K562 (cell line): ENCODE measurements around the gene ZNF594. TPM values are rescaled to one million over a fixed set of nuclear protein-coding genes. Genes with fewer than 3 reads are reported as not detected.

Source experiments
- ATAC-seq: fragments of 200-7000 bp; cut with Tn5 transposase; 3 replicates; pipeline ENCODE4 v1.9.1; 2020; ENCODE audit warnings: moderate library complexity
- BruUV-seq: library from RNA; stranded (reverse); fragments of 400-500 nt; replicated peaks from 2 replicates; lab custom pipeline; 2021; lab: Mats Ljungman, UMichigan
- CTCF ChIA-PET: fragments of 300-600 bp; formaldehyde crosslinking; extraction: SDS; loops from one replicate; lab custom pipeline; 2021; ENCODE audit warnings: low intra/inter-chr PET ratio; lab: Yijun Ruan, JAX
- POLR2A ChIA-PET: fragments of 300-600, 350-650 bp; sonication (Branson Sonifier 250); formaldehyde crosslinking; extraction: SDS; loops from one replicate; lab custom pipeline; 2021; ENCODE audit warnings: antibody characterized with exemption, inconsistent platforms; lab: Yijun Ruan, JAX
- DNase-seq, 4 experiments: peaks; one replicate each; pipeline versions ENCODE4 v3.0.0 to v3.0.0-alpha.2; 2011 to 2018; ENCODE audit warnings: low spot score in 3 of 4, mixed read lengths in 3 of 4; ENCODE audit errors: extremely low read depth in 1 of 4
- FAIRE-seq: peaks from 2 replicates; lab custom pipeline; 2011; peaks lifted over from hg19 to GRCh38; lab: Jason Lieb, UNC
- H2AFZ ChIP-seq: 2 replicates; pipeline ENCODE4 v1.6.0; 2011; ENCODE audit warnings: low read depth, low read length, control low read depth, inconsistent platforms
- H3K27ac ChIP-seq: fragments of 200-600 bp; 3 replicates; pipeline ENCODE4 v1.8.0; 2011; ENCODE audit warnings: low read depth, mild to moderate bottlenecking, control low read depth, inconsistent platforms, low read length, moderate library complexity, mixed read lengths; ENCODE audit errors: extremely low read depth
- H3K27me3 ChIP-seq, 2 experiments: fragments of 300-600 bp in 1 of 2; 2 replicates in 1 of 2; 3 replicates in 1 of 2; pipeline versions ENCODE4 v1.6.0 to v1.8.0; 2011; ENCODE audit warnings: inconsistent platforms in 2 of 2, low read length in 2 of 2, mild to moderate bottlenecking in 1 of 2, mixed read lengths in 1 of 2, moderate library complexity in 1 of 2; ENCODE audit not compliant: control insufficient read depth in 2 of 2, insufficient read depth in 2 of 2
- H3K36me3 ChIP-seq: fragments of 300-600 bp; 3 replicates; pipeline ENCODE4 v1.8.0; 2011; ENCODE audit warnings: mild to moderate bottlenecking, low read length, inconsistent platforms; ENCODE audit not compliant: control insufficient read depth, insufficient read depth
- H3K4me1 ChIP-seq, 2 experiments: fragments of 200-600 bp in 1 of 2; replicated peaks in 1 of 2; 2 replicates in 1 of 2; 3 replicates in 1 of 2; pipeline versions ENCODE4 v1.5.1 to v1.8.0; 2011; ENCODE audit warnings: inconsistent platforms in 2 of 2, low read length in 2 of 2, mild to moderate bottlenecking in 1 of 2, mixed read lengths in 1 of 2, moderate library complexity in 1 of 2; ENCODE audit not compliant: control insufficient read depth in 2 of 2, insufficient read depth in 2 of 2
- H3K4me2 ChIP-seq: 2 replicates; pipeline ENCODE4 v1.6.1; 2011; ENCODE audit warnings: low read length, control low read depth, inconsistent platforms, mixed read lengths; ENCODE audit not compliant: insufficient read depth
- H3K4me3 ChIP-seq: fragments of 200-600 bp; sonication (generic), shearing (Covaris generic); 2 replicates; pipeline ENCODE4 v1.5.1; 2016; ENCODE audit warnings: control low read depth, inconsistent platforms
- H3K79me2 ChIP-seq: fragments of 200-600 bp; 3 replicates; pipeline ENCODE4 v1.8.0; 2011; ENCODE audit warnings: low read length, inconsistent platforms; ENCODE audit not compliant: control insufficient read depth, insufficient read depth
- H3K9ac ChIP-seq, 2 experiments: 2 replicates each; pipeline versions ENCODE4 v1.6.0 to v1.6.1; 2011; ENCODE audit warnings: low read depth in 2 of 2, low read length in 2 of 2, control low read depth in 1 of 2, inconsistent platforms in 1 of 2, mild to moderate bottlenecking in 1 of 2, mixed read lengths in 1 of 2; ENCODE audit not compliant: insufficient read depth in 1 of 2
- H3K9me1 ChIP-seq: one replicate; pipeline ENCODE4 v1.6.0; 2011; ENCODE audit warnings: inconsistent platforms, mild to moderate bottlenecking, low read length, moderate library complexity; ENCODE audit not compliant: control insufficient read depth, insufficient read depth
- H3K9me3 ChIP-seq: replicated peaks from 2 replicates; pipeline ENCODE4 v1.5.1; 2011; ENCODE audit warnings: low read depth, low read length, inconsistent platforms; ENCODE audit not compliant: control insufficient read depth, insufficient read depth
- H4K20me1 ChIP-seq: replicated peaks from 2 replicates; pipeline ENCODE4 v1.6.1; 2011; ENCODE audit warnings: low read length, inconsistent platforms, mixed read lengths; ENCODE audit not compliant: control insufficient read depth, insufficient read depth
- DIDO1 ChIP-seq: fragments of 450-650 bp; IDR thresholded peaks from 2 replicates; pipeline ENCODE4 v1.6.1; 2016; ENCODE audit warnings: low read depth, missing biosample characterization, missing genetic modification characterization
- DMBX1 ChIP-seq: fragments of 250-450 bp; sonication (Bioruptor Pico); IDR thresholded peaks from 2 replicates; pipeline ENCODE4 v1.8.0; 2022; ENCODE audit warnings: inconsistent platforms, mild to moderate bottlenecking, moderate library complexity, borderline replicate concordance
- ETS2 ChIP-seq: IDR thresholded peaks from 2 replicates; pipeline ENCODE4 v1.6.1; 2016; ENCODE audit warnings: borderline replicate concordance, missing genetic modification characterization, mild to moderate bottlenecking, moderate library complexity, missing compliant biosample characterization; ENCODE audit not compliant: poor library complexity, severe bottlenecking
- GABPA ChIP-seq: fragments of 200-800 bp; sonication (Bioruptor generic); conservative IDR thresholded peaks from 2 replicates; pipeline ENCODE4 v1.6.1; 2016; ENCODE audit warnings: low read depth, missing genetic modification characterization, missing compliant biosample characterization
- GTF2F1 ChIP-seq: IDR thresholded peaks from 2 replicates; pipeline ENCODE4 v1.6.1; 2011; ENCODE audit warnings: low read depth, low read length, improper control_type of control experiment
- HNRNPLL ChIP-seq: fragments of 200-400 bp; formaldehyde crosslinking; IDR thresholded peaks from 2 replicates; pipeline ENCODE4 v1.6.1; 2017; ENCODE audit warnings: low read length, low read depth, mild to moderate bottlenecking; ENCODE audit not compliant: poor library complexity, severe bottlenecking
- MGA ChIP-seq: fragments of 450-650 bp; IDR thresholded peaks from 2 replicates; pipeline ENCODE4 v1.6.1; 2016; ENCODE audit warnings: mild to moderate bottlenecking, moderate library complexity
- ZNF224 ChIP-seq: sonication (generic); formaldehyde crosslinking; IDR thresholded peaks from 2 replicates; pipeline ENCODE4 v1.8.0; 2022; ENCODE audit warnings: mild to moderate bottlenecking, missing genetic modification reagents
- WGBS: fragments of 100-300 bp; shearing (Covaris generic); methylation state at CpG from one replicate; pipeline ENCODE4 v1.1.6; 2016; ENCODE audit warnings: low coverage, mixed read lengths; ENCODE audit not compliant: insufficient coverage; ENCODE audit errors: missing lambda C conversion rate; 5-methylcytosine and 5-hydroxymethylcytosine counted together
- in situ Hi-C: fragments of 300-500 bp; cut with MboI; formaldehyde crosslinking; loops from 4 replicates; pipeline ENCODE4 v1.15.0; 2018; ENCODE audit warnings: inconsistent platforms, mixed read lengths
- intact Hi-C: fragments of 100-400 bp; cut with micrococcal nuclease; formaldehyde crosslinking; loops from 2 replicates; pipeline ENCODE4 v1.14.2; 2022
- polyA plus RNA-seq, 8 experiments: library from polyadenylated mRNA; depleted of rRNA in 4 of 8; stranded (reverse) in 5 of 8; unstranded in 3 of 8; fragments of >200 nt; fragmentation: Nextera tagmentation in 2 of 8; fragmentation: Illumina TruSeq in 1 of 8; extraction: Ambion mirVana in 2 of 8; extraction: Trizol in 1 of 8; gene quantifications; 2 replicates each; pipeline versions ENCODE4 v1.2.1 to v1.2.3, GENCODE V29; 2011 to 2014; ENCODE audit warnings: inconsistent platforms in 1 of 8, missing spikeins in 1 of 8
- total RNA-seq, 7 experiments: library from RNA; depleted of rRNA in 6 of 7; stranded (reverse); fragments of >200 nt in 6 of 7; fragmentation: Illumina TruSeq in 2 of 7; extraction: Trizol in 2 of 7; gene quantifications; 2 replicates each; pipeline versions ENCODE4 v1.2.1 to v1.2.3, GENCODE V29; 2011 to 2021; ENCODE audit warnings: low replicate concordance in 1 of 7
- TF ChIP-seq, protein P1 (sequence below): IDR thresholded peaks from 3 replicates; pipeline ENCODE4 v1.6.1; 2011; ENCODE audit warnings: borderline replicate concordance, mild to moderate bottlenecking; ENCODE audit not compliant: insufficient read length, insufficient read depth

Gene ZNF594
- total and polyA plus RNA-seq, 9 of the 15 experiments (the other 6 are each of a cell fraction or from before 2014, with no cell fraction given) = 0.24 to 4.7 (median 2.6) TPM

DNA sequence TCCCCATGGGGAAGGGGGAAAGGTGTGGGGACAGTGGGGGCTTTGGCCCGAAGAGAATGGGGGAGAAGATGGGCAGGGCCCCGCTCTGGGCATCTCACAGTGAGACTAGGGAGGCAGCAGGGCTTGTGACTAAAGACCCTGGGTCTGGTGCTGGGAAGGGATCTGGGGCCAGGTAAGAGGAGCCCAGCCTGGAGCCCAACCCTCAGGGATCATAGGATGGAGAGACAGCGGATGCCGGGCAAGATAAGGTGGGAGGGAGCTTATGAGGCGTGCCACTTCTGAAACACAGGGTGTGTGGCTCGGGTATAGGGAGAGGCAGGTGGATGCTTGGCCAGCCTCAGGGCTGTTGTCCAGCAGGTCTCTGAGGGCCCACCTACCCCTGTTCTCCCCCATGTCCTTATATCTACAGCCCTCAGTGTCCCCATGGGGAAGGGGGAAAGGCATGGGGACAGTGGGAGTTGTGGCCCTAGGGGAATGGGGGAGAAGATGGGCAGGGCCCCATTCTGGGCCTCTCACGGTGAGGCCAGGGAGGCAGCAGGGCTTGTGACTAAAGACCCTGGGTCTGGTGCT is 60.4 kb downstream of the ZNF594 start:
- H3K27me3 ChIP-seq = peaks cover 0 to 45% of the 10 kb centered on the region in 2 experiments; a peak in 3 of 5 replicates
- no peak overlapping the region for H3K4me2 ChIP-seq
- 0% methylated on average over 2 of the region's 7 CpGs for WGBS
- H3K27ac ChIP-seq = no peak overlapping the region
- DNase-seq (no peak), FAIRE-seq (no peak), ATAC-seq (no peak)
- in situ Hi-C loops (no loop called here), intact Hi-C loops (no loop called here)
- no peaks in the 10 kb centered on the region for H3K36me3 ChIP-seq
- H3K79me2 ChIP-seq = no peaks in the 10 kb centered on the region
- no TSS peak for BruUV-seq
- H3K9me1 ChIP-seq = no peaks in the 10 kb centered on the region
- H2AFZ ChIP-seq = no peak overlapping the region
- POLR2A ChIA-PET = no interaction called here
- no peaks in the 10 kb centered on the region for H4K20me1 ChIP-seq
- H3K9ac ChIP-seq = no peak overlapping the region
- H3K4me3 ChIP-seq = no peak overlapping the region
- CTCF ChIA-PET = no interaction called here
- no peaks in the 10 kb centered on the region for H3K9me3 ChIP-seq
- no peaks in the 10 kb centered on the region for H3K4me1 ChIP-seq
- no peak for TF ChIP-seq DMBX1 (CRISPR knock-in tag)
- no peak for TF ChIP-seq HNRNPLL
- no peak for TF ChIP-seq GTF2F1
- TF ChIP-seq ETS2 (tag) = no peak
- TF ChIP-seq GABPA (tag) = no peak
- TF ChIP-seq, protein P1, sequence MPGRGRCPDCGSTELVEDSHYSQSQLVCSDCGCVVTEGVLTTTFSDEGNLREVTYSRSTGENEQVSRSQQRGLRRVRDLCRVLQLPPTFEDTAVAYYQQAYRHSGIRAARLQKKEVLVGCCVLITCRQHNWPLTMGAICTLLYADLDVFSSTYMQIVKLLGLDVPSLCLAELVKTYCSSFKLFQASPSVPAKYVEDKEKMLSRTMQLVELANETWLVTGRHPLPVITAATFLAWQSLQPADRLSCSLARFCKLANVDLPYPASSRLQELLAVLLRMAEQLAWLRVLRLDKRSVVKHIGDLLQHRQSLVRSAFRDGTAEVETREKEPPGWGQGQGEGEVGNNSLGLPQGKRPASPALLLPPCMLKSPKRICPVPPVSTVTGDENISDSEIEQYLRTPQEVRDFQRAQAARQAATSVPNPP = no peak
- TF ChIP-seq DIDO1 (tag) = no peak
- no peak for TF ChIP-seq ZNF224 (CRISPR knock-in tag)
- no peak for TF ChIP-seq MGA
